COR-L47 (cell line): Measurements from ENCODE around the gene LRRC45.

ENCODE experiments used
- DNase-seq: peaks from one replicate; lab custom pipeline; 2025; lab: John Stamatoyannopoulos, UW

Gene LRRC45

GRCh38 chr17:82065193-82065637, 42.1 kb downstream of the LRRC45 start:
- no peak for DNase-seq

DNA sequence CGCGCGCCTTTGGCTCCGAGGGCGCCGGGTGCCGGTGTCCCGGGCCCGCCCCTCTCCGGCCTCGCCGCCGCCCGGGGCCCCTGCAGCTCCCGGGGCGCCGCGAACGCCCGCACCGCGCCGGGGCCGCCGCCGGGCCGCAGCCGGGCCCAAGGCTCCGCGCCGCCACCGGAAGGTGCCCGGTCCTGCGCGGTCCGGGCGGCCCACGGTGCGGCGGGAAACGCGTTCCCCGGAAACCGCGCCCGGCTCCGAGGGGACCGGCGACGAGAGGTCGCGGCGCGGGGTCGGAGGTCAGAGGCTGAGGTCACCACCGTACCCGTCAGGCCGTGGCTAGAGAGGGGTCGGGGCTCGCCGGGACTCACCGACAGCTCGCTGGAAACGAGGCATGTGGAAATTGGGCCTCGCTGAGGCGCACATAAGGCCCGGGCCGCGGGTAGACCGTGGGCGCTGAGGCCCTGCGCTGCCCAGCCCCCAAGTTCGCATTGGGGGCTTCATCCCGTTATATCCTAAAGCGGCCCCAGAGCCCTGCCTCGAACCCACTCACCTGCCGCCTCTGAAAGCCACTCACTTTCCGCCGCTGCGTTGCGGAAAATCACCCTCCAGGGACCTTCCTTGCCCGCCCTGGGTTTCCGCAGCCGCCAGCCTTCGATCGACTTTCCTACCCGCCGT, 42.7 kb downstream of the LRRC45 start, which contains the start of gene DUS1L:
TSS of gene DUS1L (minus strand) at position 167 of the 666 bp plus-strand sequence. CDS start 745 bp downstream, outside the sequence.
- DNase-seq, result peak; percentile 43

GRCh38 chr17:82070611-82071010, 47.5 kb downstream of the LRRC45 start:
- no peak for DNase-seq

DNA sequence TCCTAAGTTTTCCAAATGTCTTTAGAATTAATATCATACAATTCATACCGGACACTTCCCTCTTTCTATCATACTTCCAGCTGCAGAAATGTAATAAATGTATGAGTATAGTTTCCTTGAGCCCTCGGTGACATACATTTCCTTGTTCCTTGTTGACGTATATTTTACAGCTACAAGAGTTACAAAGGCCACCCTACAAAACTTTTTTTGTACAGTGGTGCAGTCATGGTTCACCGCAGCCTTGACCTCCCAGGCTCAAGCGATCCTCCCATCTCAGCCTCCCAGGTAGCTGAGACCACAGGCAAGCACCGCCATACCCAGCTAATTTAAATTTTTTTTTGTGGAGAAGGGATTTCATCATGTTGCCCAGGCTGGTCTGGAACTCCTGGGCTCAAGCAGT, 49.7 kb downstream of the LRRC45 start:
- no peak for DNase-seq

DNA sequence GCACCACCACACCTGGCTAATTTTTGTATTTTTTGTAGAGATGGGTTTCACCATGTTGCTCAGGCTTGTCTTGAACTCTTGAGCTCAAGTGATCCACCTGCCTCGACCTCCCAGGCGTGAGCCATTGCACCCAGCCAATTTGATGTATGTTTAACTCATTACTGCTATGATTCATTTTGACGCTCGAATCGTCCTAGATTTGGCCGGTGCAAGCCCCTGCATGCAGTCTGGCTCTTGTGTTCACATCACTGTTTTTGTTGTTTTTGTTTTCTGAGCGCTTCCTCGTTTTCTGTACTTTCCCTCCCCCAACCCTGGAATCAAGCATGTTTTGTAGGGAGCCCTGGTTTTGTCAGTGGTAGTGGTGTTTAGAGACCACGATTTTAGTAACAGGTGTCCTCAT, 50.3 kb downstream of the LRRC45 start:
- DNase-seq, result no peak

DNA sequence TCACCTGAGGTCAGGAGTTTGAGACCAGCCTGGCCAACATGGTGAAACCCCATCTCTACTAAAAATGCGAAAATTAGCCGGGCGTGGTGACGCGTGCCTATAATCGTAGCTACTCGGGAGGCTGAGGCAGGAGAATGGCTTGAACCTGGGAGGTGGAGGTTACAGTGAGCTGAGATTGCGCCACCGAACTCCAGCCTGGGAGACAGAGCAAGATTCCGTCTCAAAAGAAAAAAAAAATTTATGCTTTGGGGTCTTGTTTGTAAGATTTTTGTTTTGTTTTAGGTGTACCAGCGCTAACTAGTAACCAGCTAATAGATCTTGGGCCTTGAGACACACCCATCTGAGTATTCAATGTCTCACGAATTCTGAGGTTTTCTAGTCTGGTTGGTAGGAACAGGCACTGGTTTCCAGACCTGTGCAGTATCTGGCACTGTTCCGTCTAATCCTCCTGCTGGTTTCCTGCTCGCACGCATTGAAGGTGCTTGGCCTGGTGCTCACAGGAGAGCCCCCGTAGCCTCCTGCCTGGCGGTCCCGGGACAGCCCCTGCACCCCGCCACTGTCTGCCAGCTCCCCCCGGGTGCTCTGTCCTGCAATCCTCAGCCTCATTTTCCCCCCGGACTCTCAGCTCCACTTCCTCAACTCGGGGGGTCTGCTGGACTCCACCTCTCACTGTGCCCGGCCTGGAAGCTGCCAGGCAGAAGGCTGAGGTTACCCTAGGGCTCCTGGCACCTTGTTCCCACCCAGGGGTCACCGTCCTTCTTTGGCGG, 53.1 kb downstream of the LRRC45 start:
- DNase-seq, result no peak

DNA sequence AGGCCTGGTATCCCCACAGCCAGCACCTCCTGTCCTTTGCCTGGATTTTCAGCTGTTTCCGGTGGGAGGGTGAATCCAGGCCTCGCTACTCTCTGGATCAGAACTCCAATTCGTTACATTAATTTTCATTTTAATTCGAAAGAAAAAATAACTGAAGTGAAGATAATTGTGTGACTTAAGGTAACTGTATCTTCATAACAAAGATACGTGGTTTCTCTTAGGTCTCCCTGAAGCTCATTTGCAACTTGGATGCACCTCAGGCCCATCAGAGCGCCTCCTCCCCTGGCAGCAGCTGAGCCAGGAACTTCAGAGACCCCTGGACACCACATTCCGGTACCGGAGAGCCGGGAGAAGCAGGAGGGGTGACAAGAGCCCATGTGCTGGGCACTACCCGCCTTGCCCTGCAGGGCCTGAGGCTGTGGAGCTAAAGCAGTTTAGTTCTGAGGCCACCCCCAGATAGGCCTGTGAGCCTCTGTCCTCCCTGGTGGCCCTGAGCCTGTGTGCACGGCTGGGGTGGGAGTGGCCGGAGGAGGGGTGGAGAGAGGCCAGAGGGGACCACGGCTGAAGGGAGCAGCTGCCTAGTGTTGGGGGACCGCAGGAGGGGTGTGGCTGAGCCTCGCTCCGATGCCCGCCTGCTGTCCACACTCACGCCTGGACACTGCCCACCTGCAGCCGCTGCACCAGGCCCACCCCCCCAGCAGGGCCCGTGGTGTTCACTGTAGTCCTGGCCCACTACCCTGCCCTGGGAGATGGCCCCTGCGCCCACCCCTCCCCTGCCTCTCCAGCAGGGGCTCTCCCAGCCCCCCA, 53.9 kb downstream of the LRRC45 start:
- no peak for DNase-seq

- no peak for DNase-seq
These were observed 54.7 kb downstream of the LRRC45 start for GRCh38 chr17:82077617-82078358.

DNA sequence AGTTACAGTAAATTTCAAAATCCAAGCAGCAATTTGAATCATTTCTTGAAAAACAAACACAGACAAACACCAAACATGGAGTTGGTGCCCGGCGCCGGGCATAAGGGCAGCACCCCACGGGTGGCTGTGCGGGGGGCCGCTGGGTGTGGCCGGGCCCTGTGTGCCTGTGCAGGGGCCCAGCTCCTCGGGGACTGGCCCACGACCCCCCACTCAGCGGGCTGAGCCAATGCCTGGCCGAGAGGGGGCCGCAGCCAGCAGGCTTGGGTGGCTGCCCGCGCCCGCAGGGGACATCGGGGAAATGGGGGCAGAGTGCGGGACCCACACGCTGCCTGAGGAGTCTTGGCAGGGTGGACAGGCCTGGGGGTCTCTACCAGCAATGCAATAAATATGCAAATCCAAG, 55.3 kb downstream of the LRRC45 start:
- no peak for DNase-seq

- no peak for DNase-seq
These were observed 56.0 kb downstream of the LRRC45 start for GRCh38 chr17:82079001-82079677.

DNA sequence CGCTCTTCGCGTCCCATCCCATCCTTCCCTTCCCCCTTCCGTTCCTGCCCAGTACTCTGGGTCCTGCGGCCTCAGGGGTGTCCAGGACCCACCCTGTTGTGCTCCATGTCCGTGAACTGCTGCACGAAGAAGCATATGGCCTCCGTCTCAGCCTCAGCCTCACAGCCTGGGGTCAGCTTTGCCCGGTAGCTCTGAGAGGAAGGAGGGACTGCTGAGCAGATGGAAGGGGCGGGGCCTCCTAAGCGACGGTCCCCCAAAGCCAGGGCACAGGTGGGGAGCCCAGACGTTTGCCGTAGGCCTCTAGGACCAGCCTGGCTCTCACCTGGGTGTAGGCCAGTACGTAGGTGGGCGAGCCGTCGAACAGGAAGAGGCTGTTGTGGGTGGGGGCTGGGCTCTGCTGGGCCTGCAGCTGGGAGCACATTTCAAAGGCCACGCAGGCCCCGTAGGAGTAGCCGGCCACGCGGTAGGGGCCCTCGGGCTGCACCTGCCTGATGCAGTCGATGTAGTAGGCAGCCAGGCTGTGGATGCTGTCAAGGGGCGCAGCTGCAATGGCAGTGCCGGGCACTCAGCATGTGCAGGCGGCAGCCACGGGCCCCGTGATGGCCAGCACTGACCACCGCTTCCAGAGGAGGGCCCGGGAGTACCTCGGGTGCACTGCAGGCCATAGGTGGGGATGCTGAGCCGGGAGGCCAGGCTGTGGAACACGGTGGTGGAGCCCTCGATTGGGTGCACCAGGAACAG, 57.1 kb downstream of the LRRC45 start:
- DNase-seq, result no peak
